ENCODE results near the gene PRM2. TPM values are rescaled to one million over a fixed set of nuclear protein-coding genes. Genes with fewer than 3 reads are reported as not detected.
A peak's percentile ranks its signal among the peaks of the same experiment; 100 is the strongest.

PRM2 gene
- total and polyA plus RNA-seq, 2 of the 8 experiments (the other 6 are each of a cell fraction or from before 2014, with no cell fraction given), result not detected

GRCh38 chr16:11238272-11239202 is 37.7 kb downstream of the PRM2 start:
- H2BK20ac ChIP-seq (ENCODE audit: low read length), result no peak overlapping the region
- no peak overlapping the region; the same call in 1 of the 2 replicates for H2BK12ac ChIP-seq (ENCODE audit: low read depth, low read length)
- H4K20me1 ChIP-seq (replicated peaks in 1 of 2; ENCODE audit: control insufficient read depth in 1 of 2, insufficient read depth in 2 of 2, low read length in 2 of 2), result no peaks in the 10 kb centered on the region
- no peaks in the 10 kb centered on the region for H3K36me3 ChIP-seq (ENCODE audit: control insufficient read depth in 2 of 4, insufficient read depth in 4 of 4, low read length in 3 of 4)
- 0 out of 4 replicates have a peak, but pooled peaks cover 0 to 3% of the 10 kb centered on the region in 2 experiments for H3K9me3 ChIP-seq (ENCODE audit: insufficient read depth in 2 of 2, low read depth in 1 of 2, low read length in 1 of 2)
- H3K27me3 ChIP-seq (replicated peaks in 1 of 4; ENCODE audit: control insufficient read depth in 3 of 4, extremely low read depth in 1 of 4, insufficient read depth in 3 of 4, low read length in 3 of 4), result no peaks in the 10 kb centered on the region
- H3K14ac ChIP-seq (ENCODE audit: insufficient read length), result no peak overlapping the region
- H2AFZ ChIP-seq (ENCODE audit: low read length), result no peak overlapping the region; the same call in 1 of the 2 replicates
- POLR2A ChIA-PET (ENCODE audit: partially characterized antibody), result interaction anchor here (0.6 to 3.6 kb wide), 5 partner anchors 10 to 130 kb away, joined by 3 to 15 read pairs (median 3); partner anchors contain the start of gene SOCS1
- DNase-seq (ENCODE audit: low read depth in 1 of 2, low spot score in 2 of 2), result no peak
- no peak overlapping the region for H4K91ac ChIP-seq (replicated peaks; ENCODE audit: insufficient read length, low read length)
- no peak overlapping the region for H2BK15ac ChIP-seq (ENCODE audit: low read length)
- peak overlapping the region; percentile 20; the same call in 1 of the 2 replicates for H4K8ac ChIP-seq (ENCODE audit: extremely low read depth, insufficient read depth, low read length)
- FAIRE-seq, result no peak
- 92% methylated on average over 15 of the region's 15 CpGs; no CpG with 5 or more reads in 1 of the 2 experiments for WGBS, 2 experiments (ENCODE audit: extremely low coverage in 1 of 2, insufficient coverage in 1 of 2, insufficient read length in 1 of 2, insufficient replicate concordance in 2 of 2, low coverage in 1 of 2, low lambda C conversion rate in 2 of 2, missing lambda C conversion rate in 1 of 2)
- H2AK5ac ChIP-seq (ENCODE audit: low read depth, low read length), result no peak overlapping the region
- H3K4me1 ChIP-seq (replicated peaks in 1 of 4; ENCODE audit: control insufficient read depth in 3 of 4, insufficient read depth in 4 of 4, low read length in 3 of 4), result peaks cover 0 to 6% (median 3%) of the 10 kb centered on the region in 4 experiments; a peak in 2 of 7 replicates
- no peaks in the 10 kb centered on the region for H3K79me2 ChIP-seq (ENCODE audit: control insufficient read depth in 1 of 2, insufficient read depth in 2 of 2, low read length in 2 of 2)
- H3K23ac ChIP-seq (ENCODE audit: insufficient read length), result no peak overlapping the region
- no peak overlapping the region for H3K27ac ChIP-seq (ENCODE audit: low read depth, low read length)
- H3K4ac ChIP-seq (replicated peaks; ENCODE audit: insufficient read length, low read depth, low read length), result no peak overlapping the region
- H3K4me3 ChIP-seq (ENCODE audit: extremely low read depth in 1 of 4, insufficient read depth in 2 of 4, low read depth in 3 of 4, low read length in 4 of 4), result no peak overlapping the region
- no peaks in the 10 kb centered on the region; the same call in 1 of the 2 replicates for H3K23me2 ChIP-seq (ENCODE audit: low read depth, low read length)
- H2BK120ac ChIP-seq (replicated peaks; ENCODE audit: low read depth, low read length), result no peak overlapping the region
- H2BK5ac ChIP-seq (ENCODE audit: low read depth, low read length), result no peak overlapping the region
- no peak overlapping the region for H3K9ac ChIP-seq (replicated peaks in 1 of 4; ENCODE audit: extremely low read depth in 1 of 4, low read depth in 3 of 4, low read length in 3 of 4)
- H4K5ac ChIP-seq (ENCODE audit: insufficient read length, low read depth, low read length), result no peak overlapping the region
- TF ChIP-seq KDM1A (IDR thresholded peaks at IDR 0.05; ENCODE audit: borderline replicate concordance, low read length) (peak; percentile 49; the same call in 1 of the 2 replicates), E2F6 (IDR thresholded peaks at IDR 0.05) (no peak), SP1 (IDR thresholded peaks at IDR 0.05; ENCODE audit: low read depth, low read length) (peak; percentile 11; the same call in 1 of the 2 replicates)
- CTCF ChIA-PET (ENCODE audit: partially characterized antibody), result interaction anchor here (0.6 to 2.0 kb wide), 8 partner anchors 8 to 275 kb away, joined by 3 to 4 read pairs (median 4); partner anchors contain the start of gene SOCS1
- no peak overlapping the region for H3K4me2 ChIP-seq (ENCODE audit: insufficient read depth in 1 of 2, low read depth in 2 of 2, low read length in 2 of 2)
- H3K18ac ChIP-seq (ENCODE audit: extremely low read depth, low read length), result no peak overlapping the region
- H3K56ac ChIP-seq (replicated peaks; ENCODE audit: insufficient read length, low read depth, low read length), result no peak overlapping the region
- H3K79me1 ChIP-seq (ENCODE audit: low read depth, low read length), result no peaks in the 10 kb centered on the region

All from H1 (cell line).